Caco-2 (cell line): ENCODE measurements around the gene VAPA. TPM values are rescaled to one million over a fixed set of nuclear protein-coding genes. Genes with fewer than 3 reads are reported as not detected.

ENCODE experiments used
- BruUV-seq: library from RNA; stranded (reverse); fragments of 400-500 nt; replicated peaks from 2 replicates; lab custom pipeline; 2021; lab: Mats Ljungman, UMichigan
- CTCF ChIA-PET: fragments of 300-600 bp; sonication (Branson Sonifier 250); formaldehyde crosslinking; loops from one replicate; lab custom pipeline; 2022; ENCODE audit warnings: antibody characterized with exemption; lab: Charles Lee
- POLR2A ChIA-PET: fragments of 300-600 bp; sonication (Branson Sonifier 250); formaldehyde crosslinking; loops from one replicate; lab custom pipeline; 2022; ENCODE audit warnings: antibody characterized with exemption; lab: Charles Lee
- DNase-seq, 2 experiments: peaks; one replicate each; pipeline versions ENCODE4 v3.0.0 to v3.0.0-alpha.2; 2020 to 2022
- H3K27me3 ChIP-seq: replicated peaks from 2 replicates; pipeline ENCODE4 v1.6.0; 2011; ENCODE audit warnings: low read length; ENCODE audit not compliant: control insufficient read depth, insufficient read depth
- H3K36me3 ChIP-seq: 2 replicates; pipeline ENCODE4 v1.5.1; 2011; ENCODE audit warnings: low read length; ENCODE audit not compliant: control insufficient read depth, insufficient read depth
- H3K4me1 ChIP-seq: fragments of 250-450 bp; sonication (Bioruptor Pico); 2 replicates; pipeline ENCODE4 v1.5.1; 2020; ENCODE audit warnings: mild to moderate bottlenecking
- H3K4me3 ChIP-seq: 2 replicates; pipeline ENCODE4 v1.5.1; 2011; ENCODE audit warnings: low read depth, mild to moderate bottlenecking, control low read depth, low read length
- H3K9me3 ChIP-seq: fragments of 250-450 bp; sonication (Bioruptor Pico); 2 replicates; pipeline ENCODE4 v1.5.1; 2020; ENCODE audit warnings: mild to moderate bottlenecking, moderate library complexity
- H3K27ac Mint-ChIP-seq: one replicate; pipeline ENCODE4 v1.8.0; 2022; ENCODE audit warnings: mixed read lengths; ENCODE audit not compliant: unreplicated experiment
- H3K27me3 Mint-ChIP-seq: one replicate; pipeline ENCODE4 v1.8.0; 2022; ENCODE audit warnings: mixed read lengths; ENCODE audit not compliant: insufficient read depth, unreplicated experiment
- H3K36me3 Mint-ChIP-seq: one replicate; pipeline ENCODE4 v1.8.0; 2022; ENCODE audit warnings: mild to moderate bottlenecking, mixed read lengths; ENCODE audit not compliant: insufficient read depth, unreplicated experiment
- H3K4me1 Mint-ChIP-seq: one replicate; pipeline ENCODE4 v1.8.0; 2022; ENCODE audit warnings: low read depth, mixed read lengths; ENCODE audit not compliant: unreplicated experiment
- H3K4me3 Mint-ChIP-seq: one replicate; pipeline ENCODE4 v1.8.0; 2022; ENCODE audit warnings: mild to moderate bottlenecking, moderate library complexity, mixed read lengths; ENCODE audit not compliant: unreplicated experiment
- H3K9me3 Mint-ChIP-seq: one replicate; pipeline ENCODE4 v1.8.0; 2022; ENCODE audit warnings: mixed read lengths; ENCODE audit not compliant: unreplicated experiment
- CTCF ChIP-seq, 2 experiments: fragments of 200-600 bp in 1 of 2; IDR thresholded peaks; 1 replicate in 1 of 2; 2 replicates in 1 of 2; pipeline versions ENCODE4 v1.5.1 to v1.8.0; 2011 to 2022; ENCODE audit warnings: antibody characterized with exemption in 1 of 2, control low read depth in 1 of 2, inconsistent platforms in 1 of 2, low read depth in 1 of 2, low read length in 1 of 2, mild to moderate bottlenecking in 1 of 2, moderate library complexity in 1 of 2; ENCODE audit not compliant: insufficient read depth in 1 of 2, severe bottlenecking in 1 of 2, unreplicated experiment in 1 of 2
- intact Hi-C: fragments of 100-400 bp; cut with micrococcal nuclease; formaldehyde crosslinking; loops from one replicate; pipeline ENCODE4 v1.10.0; 2022; ENCODE audit not compliant: unreplicated experiment
- total RNA-seq: library from RNA; stranded (reverse); gene quantifications from 2 replicates; pipeline ENCODE4 v1.2.3, GENCODE V29; 2022

VAPA gene
- total RNA-seq, 1 experiment from 2014 or later: 222 TPM

GRCh38 chr18:9885170-9886004, 28.4 kb upstream of the VAPA start, which contains the start of gene TXNDC2:
Gene TXNDC2 (plus strand): TSS chr18:9885973. CDS start chr18:9886681, 708 bp downstream.
- no peaks in the 10 kb centered on the region for H3K36me3 Mint-ChIP-seq
- H3K4me3 Mint-ChIP-seq: no peak within 1 kb of the TSS
- ChIA-PET POLR2A (no interaction called here), CTCF (interaction anchor here (0.7 kb wide), 1 partner anchor 8 kb away, joined by 5 read pairs; no protein-coding TSS in a partner anchor)
- no peak for TF ChIP-seq CTCF (IDR thresholded peaks at IDR 0.05; ENCODE audit: insufficient read depth in 1 of 2, low read depth in 1 of 2, low read length in 1 of 2, severe bottlenecking in 1 of 2, unreplicated experiment in 1 of 2)
- H3K4me1 ChIP-seq: peaks cover 3% of the 10 kb centered on the region
- H3K27me3 ChIP-seq: no peaks in the 10 kb centered on the region
- no TSS peak for BruUV-seq
- no peak within 1 kb of the TSS for H3K4me3 ChIP-seq
- H3K9me3 ChIP-seq: no peaks in the 10 kb centered on the region
- H3K36me3 ChIP-seq: no peaks in the 10 kb centered on the region
- no peaks in the 10 kb centered on the region for H3K27me3 Mint-ChIP-seq
- no peak within 1 kb of the TSS for H3K27ac Mint-ChIP-seq
- intact Hi-C loops: no loop called here
- H3K4me1 Mint-ChIP-seq: no peaks in the 10 kb centered on the region
- peaks cover 10% of the 10 kb centered on the region for H3K9me3 Mint-ChIP-seq
- DNase-seq: no peak

GRCh38 chr18:9886005-9886348, 27.8 kb upstream of the VAPA start:
- H3K4me1 ChIP-seq: no peaks in the 10 kb centered on the region
- no TSS peak for BruUV-seq
- Mint-ChIP-seq H3K27me3 (no peaks in the 10 kb centered on the region), H3K27ac (no peak overlapping the region), H3K9me3 (peaks cover 10% of the 10 kb centered on the region), H3K4me3 (no peak overlapping the region), H3K36me3 (no peaks in the 10 kb centered on the region), H3K4me1 (no peaks in the 10 kb centered on the region)
- no peak for DNase-seq
- H3K27me3 ChIP-seq: no peaks in the 10 kb centered on the region
- H3K4me3 ChIP-seq: no peak overlapping the region
- ChIA-PET CTCF (interaction anchor here (0.7 kb wide), 1 partner anchor 9 kb away, joined by 5 read pairs; no protein-coding TSS in a partner anchor), POLR2A (no interaction called here)
- intact Hi-C loops: no loop called here
- no peak for TF ChIP-seq CTCF (IDR thresholded peaks at IDR 0.05; ENCODE audit: insufficient read depth in 1 of 2, low read depth in 1 of 2, low read length in 1 of 2, severe bottlenecking in 1 of 2, unreplicated experiment in 1 of 2)
- no peaks in the 10 kb centered on the region for H3K9me3 ChIP-seq
- H3K36me3 ChIP-seq: no peaks in the 10 kb centered on the region

DNA sequence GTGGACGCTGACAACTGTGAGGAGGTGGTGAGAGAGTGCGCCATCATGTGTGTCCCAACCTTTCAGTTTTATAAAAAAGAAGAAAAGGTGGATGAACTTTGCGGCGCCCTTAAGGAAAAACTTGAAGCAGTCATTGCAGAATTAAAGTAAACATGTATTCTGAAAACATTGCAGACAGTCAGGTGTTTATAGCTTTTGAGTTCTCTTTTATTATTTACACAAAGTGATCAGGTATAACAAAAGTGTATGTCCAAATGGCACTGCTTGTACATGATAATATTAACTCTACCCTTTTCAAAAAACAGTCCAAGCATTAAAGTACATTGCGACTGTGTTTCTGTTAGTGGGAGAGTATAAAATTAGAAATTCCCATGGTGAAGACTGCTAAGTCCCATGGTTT, 25.8 kb upstream of the VAPA start:
- no peak for DNase-seq
- no peaks in the 10 kb centered on the region for H3K27me3 ChIP-seq
- no peaks in the 10 kb centered on the region for H3K4me1 ChIP-seq
- no peak overlapping the region for H3K27ac Mint-ChIP-seq
- no peak overlapping the region for H3K4me3 ChIP-seq
- no peaks in the 10 kb centered on the region for H3K4me1 Mint-ChIP-seq
- H3K9me3 Mint-ChIP-seq: peaks cover 10% of the 10 kb centered on the region
- intact Hi-C loops: no loop called here
- no TSS peak for BruUV-seq
- no peaks in the 10 kb centered on the region for H3K36me3 Mint-ChIP-seq
- H3K9me3 ChIP-seq: no peaks in the 10 kb centered on the region
- CTCF ChIA-PET: no interaction called here
- POLR2A ChIA-PET: no interaction called here
- no peak overlapping the region for H3K4me3 Mint-ChIP-seq
- no peak for TF ChIP-seq CTCF (IDR thresholded peaks at IDR 0.05; ENCODE audit: insufficient read depth in 1 of 2, low read depth in 1 of 2, low read length in 1 of 2, severe bottlenecking in 1 of 2, unreplicated experiment in 1 of 2)
- H3K27me3 Mint-ChIP-seq: no peaks in the 10 kb centered on the region
- no peaks in the 10 kb centered on the region for H3K36me3 ChIP-seq
